ENCODE results near the gene ESAM. TPM values are rescaled to one million over a fixed set of nuclear protein-coding genes. Genes with fewer than 3 reads are reported as not detected.

Gene ESAM
- total RNA-seq, 2 experiments from 2014 or later = 1.1 TPM

GRCh38 chr11:124738713-124739478 lies 23.2 kb downstream of the ESAM start:
- H3K36me3 Mint-ChIP-seq = no peaks in the 10 kb centered on the region
- H3K27ac Mint-ChIP-seq = no peak overlapping the region
- peaks cover 12% of the 10 kb centered on the region for H3K4me1 Mint-ChIP-seq
- peak overlapping the region; percentile 82 for H3K4me3 Mint-ChIP-seq
- no peaks in the 10 kb centered on the region for H3K9me3 Mint-ChIP-seq
- no peak for DNase-seq
- H3K27me3 Mint-ChIP-seq = peaks cover 21% of the 10 kb centered on the region

- peaks cover 21% of the 10 kb centered on the region for H3K27me3 Mint-ChIP-seq
Measured at GRCh38 chr11:124737638-124738305, 24.3 kb downstream of the ESAM start.

GRCh38 chr11:124736736-124737135 lies 25.4 kb downstream of the ESAM start:
- Mint-ChIP-seq H3K9me3 (no peaks in the 10 kb centered on the region), H3K4me3 (no peak overlapping the region), H3K27me3 (peaks cover 17% of the 10 kb centered on the region), H3K36me3 (no peaks in the 10 kb centered on the region), H3K27ac (no peak overlapping the region), H3K4me1 (peaks cover 12% of the 10 kb centered on the region)
- no peak for DNase-seq

More at GRCh38 chr11:124737638-124738305, 24.3 kb downstream of the ESAM start:
- Mint-ChIP-seq H3K4me3 (no peak overlapping the region), H3K27ac (no peak overlapping the region), H3K4me1 (peaks cover 12% of the 10 kb centered on the region), H3K9me3 (no peaks in the 10 kb centered on the region), H3K36me3 (no peaks in the 10 kb centered on the region)
- DNase-seq = no peak

- Mint-ChIP-seq H3K36me3 (no peaks in the 10 kb centered on the region), H3K4me3 (no peak overlapping the region), H3K27me3 (no peaks in the 10 kb centered on the region), H3K9me3 (no peaks in the 10 kb centered on the region), H3K27ac (no peak overlapping the region), H3K4me1 (no peaks in the 10 kb centered on the region)
- no peak for DNase-seq
Measured at GRCh38 chr11:124732230-124732629, 29.9 kb downstream of the ESAM start.

GRCh38 chr11:124729571-124729970 lies 32.5 kb downstream of the ESAM start:
- Mint-ChIP-seq H3K27me3 (peaks cover 8% of the 10 kb centered on the region), H3K36me3 (no peaks in the 10 kb centered on the region), H3K4me1 (peaks cover 9% of the 10 kb centered on the region), H3K4me3 (no peak overlapping the region), H3K27ac (no peak overlapping the region), H3K9me3 (no peaks in the 10 kb centered on the region)
- DNase-seq = no peak

- Mint-ChIP-seq H3K4me1 (peaks cover 14% of the 10 kb centered on the region), H3K9me3 (no peaks in the 10 kb centered on the region), H3K36me3 (no peaks in the 10 kb centered on the region), H3K4me3 (no peak overlapping the region), H3K27ac (no peak overlapping the region), H3K27me3 (peaks cover 15% of the 10 kb centered on the region)
- no peak for DNase-seq
Measured at GRCh38 chr11:124728134-124728533, 34.0 kb downstream of the ESAM start.

- peaks cover 21% of the 10 kb centered on the region for H3K27me3 Mint-ChIP-seq
- no peaks in the 10 kb centered on the region for H3K9me3 Mint-ChIP-seq
- no peaks in the 10 kb centered on the region for H3K36me3 Mint-ChIP-seq
- no peak for DNase-seq
- no peak overlapping the region for H3K4me3 Mint-ChIP-seq
- H3K27ac Mint-ChIP-seq = no peak overlapping the region
- peaks cover 20% of the 10 kb centered on the region for H3K4me1 Mint-ChIP-seq
Measured at GRCh38 chr11:124727474-124727873, 34.6 kb downstream of the ESAM start.

GRCh38 chr11:124725719-124726105 lies 36.4 kb downstream of the ESAM start:
- Mint-ChIP-seq H3K27me3 (peaks cover 28% of the 10 kb centered on the region), H3K4me3 (no peak overlapping the region), H3K27ac (no peak overlapping the region), H3K36me3 (no peaks in the 10 kb centered on the region), H3K9me3 (no peaks in the 10 kb centered on the region), H3K4me1 (peaks cover 26% of the 10 kb centered on the region)
- DNase-seq = no peak

- no peaks in the 10 kb centered on the region for H3K36me3 Mint-ChIP-seq
- no peak overlapping the region for H3K4me3 Mint-ChIP-seq
- H3K27me3 Mint-ChIP-seq = peaks cover 30% of the 10 kb centered on the region
- DNase-seq = no peak
- no peak overlapping the region for H3K27ac Mint-ChIP-seq
- H3K4me1 Mint-ChIP-seq = peaks cover 26% of the 10 kb centered on the region
- H3K9me3 Mint-ChIP-seq = no peaks in the 10 kb centered on the region
Measured at GRCh38 chr11:124724979-124725718, 36.9 kb downstream of the ESAM start.

- Mint-ChIP-seq H3K27me3 (peaks cover 52% of the 10 kb centered on the region), H3K4me1 (peaks cover 35% of the 10 kb centered on the region), H3K9me3 (no peaks in the 10 kb centered on the region), H3K4me3 (no peak overlapping the region), H3K27ac (no peak overlapping the region), H3K36me3 (no peaks in the 10 kb centered on the region)
- DNase-seq = no peak
Measured at GRCh38 chr11:124722176-124722575, 39.9 kb downstream of the ESAM start.

GRCh38 chr11:124719534-124719933 lies 42.6 kb downstream of the ESAM start:
- H3K9me3 Mint-ChIP-seq = no peaks in the 10 kb centered on the region
- peaks cover 63% of the 10 kb centered on the region for H3K27me3 Mint-ChIP-seq
- H3K27ac Mint-ChIP-seq = no peak overlapping the region
- peaks cover 26% of the 10 kb centered on the region for H3K4me1 Mint-ChIP-seq
- DNase-seq = no peak
- H3K36me3 Mint-ChIP-seq = no peaks in the 10 kb centered on the region
- H3K4me3 Mint-ChIP-seq = no peak overlapping the region

GRCh38 chr11:124718801-124719200 lies 43.3 kb downstream of the ESAM start:
- Mint-ChIP-seq H3K27me3 (peaks cover 64% of the 10 kb centered on the region), H3K27ac (no peak overlapping the region), H3K36me3 (no peaks in the 10 kb centered on the region), H3K9me3 (no peaks in the 10 kb centered on the region), H3K4me1 (peaks cover 21% of the 10 kb centered on the region), H3K4me3 (no peak overlapping the region)
- DNase-seq = no peak

GRCh38 chr11:124717786-124718651 lies 44.1 kb downstream of the ESAM start:
- no peak overlapping the region for H3K27ac Mint-ChIP-seq

GRCh38 chr11:124717421-124717785 lies 44.7 kb downstream of the ESAM start:
- Mint-ChIP-seq H3K4me3 (no peak overlapping the region), H3K36me3 (no peaks in the 10 kb centered on the region), H3K9me3 (no peaks in the 10 kb centered on the region), H3K4me1 (peaks cover 15% of the 10 kb centered on the region), H3K27ac (no peak overlapping the region), H3K27me3 (peaks cover 66% of the 10 kb centered on the region)
- no peak for DNase-seq

More at GRCh38 chr11:124717786-124718651, 44.1 kb downstream of the ESAM start:
- Mint-ChIP-seq H3K4me3 (peak overlapping the region; percentile 64), H3K36me3 (no peaks in the 10 kb centered on the region), H3K9me3 (no peaks in the 10 kb centered on the region), H3K27me3 (peaks cover 71% of the 10 kb centered on the region), H3K4me1 (peaks cover 21% of the 10 kb centered on the region)
- DNase-seq = peak; percentile 15

All from activated naive CD8-positive, alpha-beta T cell treated with anti-CD3 and anti-CD28 coated beads for 36 hours (primary cell).